Skin of body (tissue), 2 donors: Measurements from ENCODE around the gene PLA2G4B. TPM values are rescaled to one million over a fixed set of nuclear protein-coding genes. Genes with fewer than 3 reads are reported as not detected.

ENCODE experiments used
- DNase-seq: peaks from one replicate; lab custom pipeline; 2025; lab: John Stamatoyannopoulos, UW
- total RNA-seq: library from RNA; depleted of rRNA; stranded (reverse); fragments of >200 nt; gene quantifications from one replicate; pipeline ENCODE4 v1.2.3, GENCODE V29; 2014

Gene PLA2G4B
- total RNA-seq, 1 donor from 2014 or later = 16.5 TPM

DNA sequence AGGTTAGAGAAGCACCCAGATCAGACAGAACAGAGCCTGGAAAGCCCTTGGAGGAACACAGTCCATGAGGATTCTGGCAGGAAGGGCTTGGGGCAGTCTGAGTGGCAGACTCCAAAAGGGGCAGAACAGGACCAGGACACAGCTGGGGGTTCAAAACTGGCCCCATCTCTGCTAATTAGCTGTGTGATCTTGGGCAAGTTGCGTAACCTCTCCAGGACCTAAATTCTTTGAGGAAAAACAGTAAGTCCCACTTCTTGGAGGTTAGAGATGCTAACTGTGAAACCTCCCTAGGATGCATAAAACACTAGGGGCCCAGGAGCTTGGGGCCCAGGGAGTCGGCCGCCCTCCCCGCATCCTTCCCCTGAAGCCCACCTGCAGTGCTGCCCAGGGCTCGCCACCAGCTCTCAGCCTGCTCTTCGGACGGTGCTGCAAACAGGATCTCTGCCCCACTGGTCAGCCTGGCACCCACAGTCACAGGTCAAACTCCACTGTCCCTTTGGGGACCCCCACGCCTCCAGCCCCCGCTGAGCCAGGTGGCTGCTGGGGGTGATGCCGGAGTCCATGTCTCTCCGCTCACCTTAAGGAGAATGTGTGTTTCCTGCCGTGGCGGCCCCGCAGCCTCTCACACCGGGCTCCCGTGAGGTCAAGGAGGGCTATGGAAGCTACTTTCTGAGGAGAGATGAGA lies 12.0 kb downstream of the PLA2G4B start:
- no peak for DNase-seq

DNA sequence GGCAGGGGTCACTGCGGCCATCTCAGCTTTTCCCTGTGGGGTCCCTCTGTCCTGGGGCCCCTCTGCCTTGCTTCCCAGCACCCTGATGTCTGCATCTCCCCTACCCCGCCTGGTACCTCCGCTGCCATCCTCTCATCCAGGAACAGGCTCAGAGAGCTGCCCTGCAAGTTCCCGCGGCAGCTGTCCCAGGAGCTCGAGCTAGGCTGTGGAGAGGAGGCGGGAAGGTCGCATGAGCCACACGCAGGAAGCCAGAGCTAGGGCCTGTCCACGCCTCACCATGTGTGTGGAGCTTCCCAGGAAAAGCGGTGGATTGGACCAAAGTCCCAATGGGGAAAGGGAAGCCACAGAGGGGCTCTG lies 12.5 kb downstream of the PLA2G4B start:
- DNase-seq = no peak

DNA sequence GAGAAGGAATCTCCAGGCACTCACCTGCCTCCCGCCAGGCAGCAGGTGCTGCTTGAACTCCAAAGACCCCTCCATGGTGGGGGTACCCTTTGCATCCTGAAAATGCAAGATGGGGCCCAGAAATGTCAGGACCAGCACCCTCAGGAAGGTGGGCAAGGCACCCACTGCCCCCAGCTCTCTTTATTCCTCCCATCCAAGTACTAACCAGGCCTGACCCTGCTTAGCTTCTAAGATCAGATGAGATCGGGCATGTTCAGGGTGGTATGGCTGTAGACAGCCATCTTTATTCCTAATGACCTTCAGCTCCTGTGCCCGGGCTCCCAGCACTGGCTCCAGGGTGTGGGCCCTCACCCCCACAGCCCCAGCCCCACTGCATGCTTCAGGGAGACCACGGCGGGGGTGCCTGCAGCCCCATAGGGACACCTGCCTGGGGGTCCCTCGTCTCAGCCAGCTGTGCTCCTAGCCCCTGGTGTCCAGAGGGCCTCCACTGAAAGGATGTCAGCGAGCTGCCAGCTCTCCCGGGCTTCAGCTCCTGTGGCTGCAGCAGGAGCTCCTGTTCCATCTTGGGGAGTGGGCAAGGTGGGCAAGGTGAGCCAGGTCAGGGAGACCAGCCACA lies 13.2 kb downstream of the PLA2G4B start:
- no peak for DNase-seq

DNA sequence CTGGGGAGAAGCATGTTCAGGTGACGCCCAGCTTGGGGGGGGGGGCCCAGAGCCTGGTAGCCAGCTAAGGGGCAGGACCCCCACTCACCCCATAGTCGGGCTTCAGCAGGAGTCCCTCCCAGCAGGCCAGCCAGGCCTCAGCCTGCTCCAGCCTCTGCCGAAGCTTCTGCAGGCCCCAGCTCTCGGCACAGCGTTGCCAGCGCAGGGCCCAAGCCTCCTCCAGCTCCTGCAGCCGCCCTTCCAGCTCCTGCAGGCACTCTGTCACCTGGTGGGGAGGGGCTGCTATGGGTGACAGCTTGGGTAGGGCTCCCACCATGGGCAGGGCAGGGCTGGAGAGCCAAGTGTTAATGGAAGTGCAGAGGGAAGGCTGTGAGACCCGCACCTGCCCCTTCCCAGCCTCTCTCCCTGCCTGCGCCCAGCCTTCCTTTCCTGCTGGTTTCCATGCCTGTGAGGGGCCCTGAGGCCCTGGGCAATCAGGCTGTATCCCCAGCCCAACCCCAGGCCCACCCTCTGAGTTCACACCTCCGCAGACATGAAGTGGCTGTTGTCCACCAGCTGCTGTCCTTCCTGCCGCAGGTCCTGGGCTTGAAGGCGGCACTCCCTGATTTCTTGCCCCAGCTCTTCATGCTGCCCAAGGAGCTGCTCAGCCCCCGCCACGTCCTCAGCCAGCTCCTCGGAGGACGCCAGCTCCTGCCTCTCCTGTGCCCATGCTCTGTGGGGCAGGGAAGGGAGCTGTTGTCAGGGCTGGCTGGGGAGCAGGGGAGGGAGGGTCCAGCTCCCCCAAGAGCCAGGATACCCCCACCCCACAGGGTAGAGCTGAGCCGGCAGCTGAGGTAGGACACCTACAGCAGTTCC lies 14.3 kb downstream of the PLA2G4B start:
- DNase-seq = no peak

DNA sequence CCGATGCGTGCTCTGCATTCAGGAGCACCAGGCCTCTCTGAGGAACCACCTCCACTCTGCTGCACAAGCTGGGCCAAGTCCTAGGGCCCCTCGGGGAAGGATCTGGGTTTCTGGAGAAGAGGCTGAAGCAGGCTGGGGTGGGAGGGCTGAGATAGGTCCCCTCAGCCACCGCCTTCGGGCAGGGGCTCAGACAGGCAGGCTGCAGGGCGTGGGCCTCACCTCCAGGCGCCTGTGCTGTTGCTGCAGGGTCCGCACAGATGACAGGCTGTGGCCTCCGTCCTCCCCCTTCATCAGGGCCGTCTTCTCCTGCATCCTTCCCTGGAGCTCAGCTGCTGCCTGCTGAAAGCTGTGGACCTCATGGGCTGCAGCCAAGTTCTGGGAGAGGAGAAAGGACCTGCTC lies 15.2 kb downstream of the PLA2G4B start:
- DNase-seq = no peak

DNA sequence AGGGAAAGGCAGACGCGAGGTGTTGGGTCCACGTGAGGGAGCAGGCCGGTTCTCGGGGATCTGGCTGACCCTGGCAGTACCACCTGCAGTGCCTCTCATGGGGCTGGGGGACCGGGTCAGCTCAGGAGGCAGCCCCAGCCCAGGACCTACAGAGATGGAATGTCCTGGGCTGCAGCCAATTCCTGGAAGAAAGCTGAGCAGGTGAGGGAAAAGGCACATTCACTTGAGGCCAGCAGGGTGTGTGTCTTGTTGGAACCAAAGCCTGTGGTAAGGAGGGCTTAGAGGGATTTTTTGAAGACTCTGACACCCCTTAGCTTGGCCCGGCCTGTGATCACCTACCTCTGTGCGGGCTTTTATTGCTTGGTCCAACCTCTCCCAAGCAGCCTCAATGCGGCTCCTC lies 15.8 kb downstream of the PLA2G4B start:
- DNase-seq = no peak

DNA sequence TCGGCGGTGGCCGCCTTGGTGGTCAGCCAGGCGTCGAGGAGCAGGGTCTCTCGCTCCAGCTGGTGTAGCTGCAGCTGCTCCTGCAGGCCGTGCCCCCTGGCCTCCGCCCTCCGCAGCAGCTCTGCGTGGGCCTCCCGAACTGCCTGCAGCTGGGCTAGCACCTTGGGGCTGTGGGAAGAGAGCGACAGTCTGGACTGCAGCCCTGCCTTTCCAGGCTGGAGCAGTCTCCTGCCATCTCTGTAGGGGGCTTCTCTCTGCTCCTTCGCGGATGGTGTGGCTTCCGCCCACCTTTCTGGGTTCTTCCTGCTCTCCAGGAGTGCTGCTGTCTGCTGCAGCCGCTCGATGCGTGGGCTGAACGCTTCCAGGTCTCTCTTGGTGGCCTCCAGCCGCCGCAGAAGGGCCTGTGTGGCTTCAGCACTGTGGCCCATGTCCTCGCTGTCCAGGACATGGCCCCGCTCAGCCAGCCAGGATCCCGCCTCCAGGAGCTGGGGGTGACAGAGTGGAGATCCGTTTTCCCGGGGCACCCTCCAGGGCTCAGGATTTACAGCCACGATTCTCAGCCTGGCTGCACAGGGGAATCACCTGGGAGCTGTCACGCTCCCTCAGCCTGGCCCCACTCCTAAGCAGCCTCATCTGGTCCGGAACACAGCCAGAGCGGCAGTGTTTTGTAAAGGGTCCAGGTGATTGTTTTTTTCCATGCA lies 16.8 kb downstream of the PLA2G4B start:
- DNase-seq = no peak

DNA sequence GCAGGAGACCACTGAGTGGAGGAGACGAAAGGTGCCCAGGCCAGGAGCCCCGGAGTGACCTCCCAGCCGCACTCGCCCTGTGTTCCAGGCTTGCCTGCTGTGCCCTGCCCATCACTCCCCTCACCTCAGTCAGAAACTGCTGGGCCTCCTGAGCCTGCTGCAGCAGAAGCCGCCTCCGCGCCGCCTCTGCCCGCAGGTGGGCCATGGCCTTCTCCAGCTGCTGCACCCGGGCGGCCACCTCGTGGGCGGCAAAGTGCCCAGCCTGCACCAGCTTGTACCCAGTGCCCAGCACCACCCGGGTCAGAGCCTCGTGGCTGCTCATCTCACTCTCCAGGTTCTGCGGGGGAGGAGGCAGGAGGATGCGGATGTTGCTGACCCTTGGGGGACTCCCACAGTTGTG lies 17.6 kb downstream of the PLA2G4B start:
- no peak for DNase-seq

DNA sequence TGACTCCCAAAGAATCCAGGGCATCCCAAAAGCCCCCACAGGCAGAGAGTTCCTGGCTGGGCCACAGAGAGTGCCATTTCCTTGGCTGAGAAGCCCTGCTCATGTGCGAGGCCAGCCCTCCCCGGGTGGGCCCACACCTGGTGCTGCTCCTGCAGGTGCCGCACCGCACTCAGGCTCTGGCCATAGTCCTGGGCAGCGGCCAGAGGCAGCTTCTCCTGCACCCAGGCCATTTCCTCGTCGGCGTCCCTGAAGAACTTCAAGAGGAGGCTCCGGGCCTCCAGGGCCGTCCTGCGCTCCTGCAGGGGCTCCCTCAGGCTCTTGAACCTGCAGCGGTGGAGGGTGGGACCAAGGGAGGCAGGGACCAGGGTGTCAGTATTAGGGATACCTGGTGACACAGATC lies 18.1 kb downstream of the PLA2G4B start:
- DNase-seq = no peak

DNA sequence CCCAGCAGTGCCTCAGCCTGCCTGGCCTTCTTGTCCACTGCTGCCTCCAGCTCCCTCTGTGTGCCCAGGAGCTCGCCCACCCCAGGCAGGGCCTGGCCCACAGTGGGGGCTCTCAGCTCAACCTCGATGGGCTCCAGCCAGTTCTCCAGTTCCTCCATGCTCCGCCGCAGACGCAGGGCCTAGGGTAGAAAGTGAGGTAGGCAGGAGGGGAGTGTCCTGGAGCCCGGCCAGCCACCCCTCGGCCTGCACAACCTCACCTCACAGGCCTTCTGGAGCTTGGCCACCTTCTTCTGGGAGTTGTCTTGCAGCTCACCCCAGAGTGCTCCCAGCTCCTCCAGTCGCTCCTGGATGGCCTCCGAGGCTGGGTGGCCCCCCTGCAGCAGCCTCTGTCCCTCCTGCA lies 18.7 kb downstream of the PLA2G4B start:
- no peak for DNase-seq

DNA sequence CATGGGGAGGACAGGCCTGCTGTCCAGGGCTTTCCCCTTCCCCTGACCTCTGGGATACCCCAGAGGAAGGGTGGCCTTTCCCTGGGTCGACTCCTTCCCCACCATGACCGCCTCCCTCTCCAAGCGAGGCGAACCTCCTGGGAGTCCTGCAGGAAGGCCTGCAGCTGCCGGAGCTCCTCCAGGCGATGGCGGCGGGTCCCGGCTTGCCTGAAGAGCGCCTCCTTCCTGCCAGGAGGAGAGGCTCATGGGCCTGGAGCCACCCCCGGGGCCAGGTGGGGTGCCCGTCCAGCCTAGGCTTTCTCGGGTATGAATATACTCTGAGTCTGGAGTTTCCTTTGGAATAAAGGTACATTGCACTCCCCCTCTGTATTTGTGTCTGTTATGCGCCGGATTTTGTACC lies 20.1 kb downstream of the PLA2G4B start:
- DNase-seq = no peak

DNA sequence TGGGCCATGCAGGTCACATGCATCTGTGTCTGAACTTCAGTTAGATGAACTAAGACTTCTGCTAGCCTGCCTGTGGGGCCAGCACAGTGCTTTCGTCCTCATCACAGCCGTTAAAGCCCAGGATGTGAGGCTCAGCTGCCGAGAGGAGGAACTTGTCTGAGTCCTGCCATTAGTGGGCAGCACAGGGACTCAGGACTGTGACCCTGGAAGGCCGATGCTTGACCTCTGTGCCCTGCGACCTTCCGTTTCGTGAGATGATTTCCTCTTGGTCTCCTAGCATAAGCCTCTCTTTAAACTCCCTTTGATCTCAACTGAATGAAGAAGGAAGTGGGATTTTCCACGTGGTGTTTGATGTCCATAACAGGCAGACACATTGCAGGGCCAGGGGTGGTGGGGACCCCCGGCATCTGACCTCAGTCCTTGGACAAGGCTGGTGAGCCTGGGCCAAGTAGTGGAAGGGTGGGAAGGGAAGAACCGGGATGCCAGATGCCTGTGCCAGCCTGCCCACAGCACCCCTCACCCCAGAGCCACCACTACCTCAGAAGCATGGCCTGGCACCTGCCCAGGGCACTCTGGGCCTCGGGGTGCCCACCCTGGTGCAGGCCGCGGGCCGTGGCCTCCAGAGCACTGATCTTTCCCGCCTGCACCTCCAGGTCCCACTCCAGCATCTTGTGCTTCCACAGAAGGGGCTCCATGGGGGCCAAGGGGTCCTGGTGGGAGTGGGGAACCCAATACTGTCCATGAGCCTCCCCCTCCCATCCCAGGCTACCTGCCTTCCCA lies 21.6 kb downstream of the PLA2G4B start:
- no peak for DNase-seq

DNA sequence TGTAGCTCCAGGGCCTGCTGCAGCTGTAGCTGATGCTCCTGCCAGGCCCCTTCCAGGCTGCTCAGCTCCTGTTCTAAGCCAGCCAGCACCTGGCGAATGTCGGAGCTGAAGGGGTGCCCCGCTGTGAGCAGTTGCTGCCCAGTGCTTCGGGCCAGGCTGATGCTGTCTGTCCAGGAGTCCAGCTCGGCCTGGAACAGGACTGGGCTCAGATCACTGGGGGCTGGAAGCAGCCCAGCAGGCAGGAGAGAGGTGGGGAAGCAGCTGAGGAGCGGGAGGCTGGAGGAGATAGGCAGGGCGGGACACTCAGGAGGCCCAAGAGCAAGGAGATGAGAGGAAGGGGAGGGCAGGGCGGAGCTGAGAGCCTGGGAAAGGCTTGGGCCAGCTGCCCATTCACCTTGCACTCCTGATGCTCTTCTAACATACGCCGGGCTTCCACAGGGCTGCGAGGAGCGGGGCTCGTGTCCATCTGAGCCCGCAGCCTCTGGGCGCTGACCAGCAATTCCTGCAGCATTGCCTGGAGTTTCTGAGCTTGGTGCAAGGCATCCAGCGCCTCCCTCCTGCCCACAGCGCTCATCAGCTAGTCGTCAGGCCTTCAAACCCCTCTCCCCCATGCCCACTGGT lies 23.2 kb downstream of the PLA2G4B start:
- no peak for DNase-seq

DNA sequence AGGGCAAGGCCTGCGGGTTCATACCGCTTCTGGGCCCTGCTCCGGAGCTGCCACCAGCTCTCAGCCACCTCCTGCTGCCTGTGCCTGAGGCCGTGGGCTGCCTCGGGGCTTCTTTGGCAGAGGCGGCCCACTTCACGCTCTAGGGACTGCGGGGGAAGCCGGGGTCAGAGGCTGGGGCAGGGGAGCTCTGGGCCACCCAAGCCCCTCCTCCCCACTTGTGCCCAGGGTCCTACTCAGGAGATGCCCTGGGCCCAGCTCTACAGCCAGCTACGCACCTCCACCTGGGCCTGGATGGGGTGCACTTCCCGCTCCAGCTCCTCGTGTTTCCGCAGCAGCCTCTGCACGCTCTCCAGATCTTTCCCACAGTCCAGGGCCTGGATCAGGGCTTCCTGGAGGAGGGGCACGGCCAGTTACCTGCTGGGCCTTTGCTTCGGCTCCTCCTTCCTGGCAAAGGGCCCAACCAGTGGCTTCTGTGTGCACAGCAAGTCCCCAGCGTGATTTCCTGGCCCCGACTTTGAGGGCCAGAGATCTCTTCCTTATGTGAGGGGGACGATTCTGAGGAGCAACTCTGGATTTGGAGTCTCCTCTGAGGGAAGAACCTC lies 24.0 kb downstream of the PLA2G4B start:
- no peak for DNase-seq

DNA sequence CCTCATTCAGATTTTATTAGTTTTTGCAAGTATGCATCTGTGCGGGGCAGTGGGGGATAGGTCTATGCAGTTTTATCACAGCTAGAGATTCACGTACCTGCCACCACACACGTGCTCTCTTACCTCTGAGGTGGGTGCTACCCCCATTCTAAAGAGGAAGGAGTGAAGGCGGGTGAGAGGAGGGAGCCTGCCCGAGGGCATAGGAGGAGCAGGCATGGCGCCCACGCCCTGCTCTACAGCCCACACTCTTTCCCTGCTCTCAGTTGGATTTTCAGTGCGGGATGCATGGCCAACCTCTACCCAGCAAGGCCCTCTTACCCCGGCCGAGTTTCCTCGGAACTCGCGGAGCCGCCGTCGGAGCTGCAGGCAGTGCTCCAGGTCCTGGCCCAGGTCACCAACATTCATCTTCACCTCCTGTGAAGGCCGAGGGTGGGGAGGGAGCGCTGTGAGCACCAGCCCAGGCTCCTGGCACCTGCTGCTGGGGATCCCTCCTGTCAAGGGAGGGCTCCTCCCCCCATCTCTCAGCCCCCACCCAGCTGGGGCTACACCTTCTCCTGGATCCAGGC lies 26.9 kb downstream of the PLA2G4B start:
- DNase-seq = no peak

DNA sequence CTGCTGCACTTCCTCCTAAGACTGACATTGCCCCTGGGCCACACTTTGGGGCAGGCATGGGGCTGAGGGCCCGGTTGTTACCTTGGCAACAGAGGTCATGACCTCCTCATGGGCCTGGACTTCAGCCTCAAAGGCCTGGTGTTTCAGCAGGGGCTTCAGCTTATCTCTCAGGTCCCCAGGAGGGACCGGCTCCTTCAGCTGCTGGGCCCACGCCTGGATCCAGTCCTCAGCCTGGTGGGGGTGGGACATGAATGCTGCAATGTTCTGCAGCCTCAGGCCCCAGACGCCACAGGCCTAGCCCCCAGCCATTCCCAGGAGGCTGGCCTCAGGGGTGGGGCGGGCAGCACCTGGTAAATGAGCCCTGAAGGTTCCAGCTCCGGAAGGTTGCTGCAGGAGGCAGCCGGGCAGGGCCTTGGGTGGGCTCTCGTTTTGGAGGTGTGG lies 27.6 kb downstream of the PLA2G4B start:
- DNase-seq = no peak

DNA sequence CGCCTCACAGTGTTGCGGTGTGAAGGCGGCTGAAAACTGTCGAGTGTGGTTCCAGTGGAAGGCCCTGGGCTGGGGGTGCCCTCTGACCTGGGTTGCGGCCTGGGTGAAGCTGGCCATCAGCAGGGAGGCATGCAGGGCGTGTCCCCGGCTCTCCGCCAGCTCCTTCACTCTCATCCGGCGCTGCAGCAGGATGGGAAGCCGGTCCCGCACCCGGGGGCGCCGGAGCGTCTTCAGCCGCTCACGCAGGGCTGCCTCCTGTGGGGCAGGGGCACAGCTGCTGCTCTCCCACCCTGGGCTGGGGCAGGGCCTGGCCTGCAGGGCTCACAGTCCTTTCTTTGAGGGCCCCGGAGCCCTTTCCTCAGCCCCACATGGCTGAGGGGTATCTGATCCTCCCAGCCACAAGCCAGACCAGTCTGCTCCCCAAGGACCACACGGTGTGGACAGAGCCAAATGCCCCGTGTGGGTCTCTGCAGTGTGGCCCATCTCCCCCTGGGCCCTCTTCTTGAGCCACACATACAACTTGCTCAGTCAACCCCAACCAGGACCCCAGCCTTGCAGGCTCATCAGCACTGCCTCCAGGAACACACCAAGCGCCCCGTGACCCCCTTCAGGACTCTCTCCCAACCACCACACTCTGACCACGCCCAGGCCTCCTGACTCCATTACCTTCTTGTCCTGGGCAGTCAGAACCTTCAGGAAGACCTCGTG lies 28.4 kb downstream of the PLA2G4B start:
- no peak for DNase-seq

DNA sequence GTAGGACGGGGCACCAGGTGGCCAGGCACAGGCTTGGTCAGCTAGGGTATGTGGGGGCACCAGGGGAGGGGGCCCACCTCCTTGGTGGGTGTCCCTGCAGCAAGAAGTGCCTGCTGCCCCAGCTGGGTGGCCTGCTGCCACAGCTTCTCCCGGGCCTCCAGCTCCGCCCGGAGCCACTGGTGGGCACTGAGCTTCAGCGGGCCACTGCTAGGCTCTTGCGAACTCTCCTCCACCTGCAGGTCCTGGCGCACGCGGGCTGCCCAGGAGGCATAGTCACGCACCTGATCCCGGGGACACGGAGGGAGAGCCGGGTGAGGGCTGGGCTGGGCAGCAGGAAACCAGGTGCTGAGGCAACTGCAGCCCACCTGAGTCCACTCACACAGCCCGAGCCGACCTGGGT lies 29.7 kb downstream of the PLA2G4B start:
- no peak for DNase-seq
